ENCODE results near the gene PPIG.

DNA sequence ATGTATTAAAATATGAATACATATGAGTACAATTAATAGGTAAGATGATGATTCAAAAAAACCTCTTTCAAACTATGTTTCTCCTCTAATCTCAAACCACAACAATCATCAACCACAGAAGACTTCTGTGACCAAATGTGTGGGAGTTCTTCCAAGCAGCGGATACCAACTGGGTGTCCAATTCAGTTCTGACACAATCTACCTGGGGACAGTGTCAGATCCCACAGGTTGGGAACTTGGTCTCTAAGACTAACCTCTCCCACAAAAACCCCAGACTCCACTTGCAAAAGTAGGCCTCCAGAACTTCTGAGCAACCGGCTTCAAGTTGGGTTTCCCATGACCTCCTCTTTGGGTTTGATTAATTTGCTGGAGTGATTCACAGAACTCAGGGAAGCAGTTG is 37.4 kb upstream of the PPIG start:
- TF ChIP-seq, protein P1, sequence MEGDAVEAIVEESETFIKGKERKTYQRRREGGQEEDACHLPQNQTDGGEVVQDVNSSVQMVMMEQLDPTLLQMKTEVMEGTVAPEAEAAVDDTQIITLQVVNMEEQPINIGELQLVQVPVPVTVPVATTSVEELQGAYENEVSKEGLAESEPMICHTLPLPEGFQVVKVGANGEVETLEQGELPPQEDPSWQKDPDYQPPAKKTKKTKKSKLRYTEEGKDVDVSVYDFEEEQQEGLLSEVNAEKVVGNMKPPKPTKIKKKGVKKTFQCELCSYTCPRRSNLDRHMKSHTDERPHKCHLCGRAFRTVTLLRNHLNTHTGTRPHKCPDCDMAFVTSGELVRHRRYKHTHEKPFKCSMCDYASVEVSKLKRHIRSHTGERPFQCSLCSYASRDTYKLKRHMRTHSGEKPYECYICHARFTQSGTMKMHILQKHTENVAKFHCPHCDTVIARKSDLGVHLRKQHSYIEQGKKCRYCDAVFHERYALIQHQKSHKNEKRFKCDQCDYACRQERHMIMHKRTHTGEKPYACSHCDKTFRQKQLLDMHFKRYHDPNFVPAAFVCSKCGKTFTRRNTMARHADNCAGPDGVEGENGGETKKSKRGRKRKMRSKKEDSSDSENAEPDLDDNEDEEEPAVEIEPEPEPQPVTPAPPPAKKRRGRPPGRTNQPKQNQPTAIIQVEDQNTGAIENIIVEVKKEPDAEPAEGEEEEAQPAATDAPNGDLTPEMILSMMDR (IDR thresholded peaks at IDR 0.05) = no peak
- no peak for TF ChIP-seq POLR2A (IDR thresholded peaks at IDR 0.05)

Measured in adrenal gland (tissue), 5 donors.